OCI-LY1 (cell line): ENCODE data around the gene ARHGEF28.

Experiments used
- CTCF ChIP-seq: fragments of 200-600 bp; sonication (generic), shearing (Covaris generic); IDR thresholded peaks from 2 replicates; pipeline ENCODE4 v1.5.1; 2017; ENCODE audit warnings: mild to moderate bottlenecking, antibody characterized with exemption, low read length, moderate library complexity, mixed read lengths
- EZH2 ChIP-seq: fragments of 200-600 bp; sonication (generic), shearing (Covaris generic); IDR thresholded peaks from 2 replicates; pipeline ENCODE4 v1.8.0; 2017; ENCODE audit warnings: borderline replicate concordance, mixed run types, mild to moderate bottlenecking, antibody characterized with exemption, low read length, moderate library complexity, mixed read lengths

GRCh38 chr5:73705364-73705763, 79.4 kb downstream of the ARHGEF28 start:
- TF ChIP-seq CTCF (no peak), EZH2 (no peak)
